GM12873 (cell line): ENCODE results near the gene M1AP.

Experiments
- CTCF ChIP-seq: IDR thresholded peaks from 2 replicates; pipeline ENCODE4 v1.5.1; 2012; ENCODE audit warnings: low read depth, mild to moderate bottlenecking, moderate library complexity, low read length, control low read depth; ENCODE audit not compliant: insufficient read depth; ENCODE audit errors: missing control alignments

The M1AP gene

GRCh38 chr2:74673826-74674528, 25.8 kb upstream of the M1AP start:
- TF ChIP-seq CTCF: no peak

GRCh38 chr2:74671479-74671878, 23.3 kb upstream of the M1AP start:
- no peak for TF ChIP-seq CTCF

- no peak for TF ChIP-seq CTCF
Observed at GRCh38 chr2:74670263-74670662, 22.1 kb upstream of the M1AP start.

GRCh38 chr2:74668087-74668486, 20.0 kb upstream of the M1AP start:
- no peak for TF ChIP-seq CTCF

- TF ChIP-seq CTCF: no peak
Observed at GRCh38 chr2:74659462-74659861, 11.3 kb upstream of the M1AP start.

- no peak for TF ChIP-seq CTCF
Observed at GRCh38 chr2:74658516-74658915, 10.4 kb upstream of the M1AP start.

GRCh38 chr2:74655579-74655978, 7.4 kb upstream of the M1AP start:
- no peak for TF ChIP-seq CTCF
